Left forelimb (tissue), 1 donor: ENCODE measurements around the gene CYP3A5.

Experiments used
- DNase-seq: peaks from one replicate; pipeline ENCODE4 v3.0.0-alpha.2; 2018; ENCODE audit warnings: low spot score

Gene CYP3A5

GRCh38 chr7:99615989-99616358 is 63.8 kb downstream of the CYP3A5 start:
- DNase-seq, result no peak

- peak; percentile 36 for DNase-seq
These were observed 65.3 kb downstream of the CYP3A5 start for GRCh38 chr7:99614495-99614894.

GRCh38 chr7:99607548-99607947 is 72.2 kb downstream of the CYP3A5 start:
- DNase-seq, result no peak

GRCh38 chr7:99606531-99606930 is 73.3 kb downstream of the CYP3A5 start:
- DNase-seq, result no peak

GRCh38 chr7:99605527-99605926 is 74.3 kb downstream of the CYP3A5 start:
- no peak for DNase-seq

- DNase-seq, result no peak
These were observed 78.0 kb downstream of the CYP3A5 start for GRCh38 chr7:99601656-99602310.

GRCh38 chr7:99599836-99600235 is 80.0 kb downstream of the CYP3A5 start:
- DNase-seq, result no peak
